GM18519 (cell line): ENCODE data around the gene UPP1.

ENCODE experiments used
- ATAC-seq: cut with Tn5 transposase; IDR thresholded peaks from one replicate; pipeline ENCODE4 v1.9.1; 2021; ENCODE audit warnings: mild to moderate bottlenecking, moderate library complexity; ENCODE audit not compliant: unreplicated experiment, low FRiP score

UPP1 gene

DNA sequence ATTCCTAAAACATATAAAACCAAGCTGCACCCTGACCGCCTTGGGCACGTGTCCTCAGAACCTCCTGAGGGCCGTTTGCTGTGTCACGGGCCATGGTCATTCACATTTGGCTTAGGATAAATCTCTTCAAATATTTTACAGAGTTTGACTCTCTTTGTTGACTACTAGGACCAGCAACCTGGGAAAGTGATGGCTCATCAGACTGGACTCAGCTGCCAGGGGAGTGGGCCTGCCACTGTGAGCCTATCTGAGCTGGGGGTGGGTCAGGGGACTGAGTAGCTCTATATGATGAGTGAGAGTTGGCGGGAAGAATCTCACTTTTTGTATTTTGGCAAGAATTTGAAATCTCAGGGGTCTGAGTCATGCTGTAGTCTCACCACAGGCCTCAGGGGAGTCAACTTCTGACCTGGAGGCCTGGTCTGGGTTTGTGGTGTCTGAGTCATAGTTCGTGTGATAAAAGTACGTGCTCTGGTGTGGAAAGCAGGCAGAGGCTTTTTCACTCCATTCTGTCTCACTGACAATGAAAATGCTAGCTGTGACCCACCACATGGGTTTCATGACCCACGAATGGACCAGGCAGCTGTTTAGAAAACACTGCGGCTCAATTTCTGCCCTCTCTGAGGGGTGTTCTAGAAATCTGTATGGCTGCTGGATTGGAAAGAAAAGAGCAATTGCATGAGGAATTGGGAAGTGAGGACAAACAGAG is 4.2 kb upstream of the UPP1 start:
- peak; percentile 78 for ATAC-seq

GRCh38 chr7:48085433-48085791 is 3.7 kb upstream of the UPP1 start:
- no peak for ATAC-seq

DNA sequence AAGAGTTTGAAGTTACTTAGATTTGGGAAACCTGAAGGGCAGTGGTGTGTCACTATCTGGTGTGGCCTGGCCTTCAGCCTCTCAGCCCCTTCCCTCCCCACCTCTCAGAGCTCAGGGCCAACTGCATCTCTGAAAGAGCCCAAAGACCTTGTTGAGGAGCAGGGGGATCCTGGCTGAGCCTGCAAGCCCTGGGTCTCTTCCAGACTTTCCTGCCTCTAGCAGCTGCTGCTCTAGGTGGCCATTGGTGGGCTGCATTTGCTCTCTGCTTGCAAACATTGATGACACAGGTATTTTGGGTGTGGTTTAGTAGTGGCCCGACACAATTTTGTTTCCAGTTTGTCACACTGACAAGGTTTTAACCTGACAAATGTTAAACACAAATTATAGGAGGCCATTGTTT is 3.1 kb upstream of the UPP1 start:
- no peak for ATAC-seq

DNA sequence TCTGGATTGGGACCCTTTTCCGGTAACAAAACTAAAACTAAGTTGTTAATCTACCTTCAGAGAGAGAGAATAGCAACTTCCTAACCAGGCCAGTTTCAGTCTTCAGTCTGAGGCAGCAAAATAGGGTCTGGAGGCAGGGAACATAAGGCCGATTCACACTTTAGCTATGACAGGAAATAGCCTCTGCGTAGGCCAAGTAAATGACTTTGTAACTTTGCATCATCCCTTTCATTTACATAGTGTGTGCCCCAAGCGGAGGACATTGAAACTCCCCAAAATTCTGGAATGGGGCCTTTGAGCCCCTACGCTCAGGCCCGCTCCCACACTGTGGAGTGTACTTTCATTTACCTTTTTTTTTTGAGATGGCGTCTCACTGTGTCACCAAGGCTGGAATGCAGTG is 1.7 kb upstream of the UPP1 start:
- peak; percentile 21 for ATAC-seq

DNA sequence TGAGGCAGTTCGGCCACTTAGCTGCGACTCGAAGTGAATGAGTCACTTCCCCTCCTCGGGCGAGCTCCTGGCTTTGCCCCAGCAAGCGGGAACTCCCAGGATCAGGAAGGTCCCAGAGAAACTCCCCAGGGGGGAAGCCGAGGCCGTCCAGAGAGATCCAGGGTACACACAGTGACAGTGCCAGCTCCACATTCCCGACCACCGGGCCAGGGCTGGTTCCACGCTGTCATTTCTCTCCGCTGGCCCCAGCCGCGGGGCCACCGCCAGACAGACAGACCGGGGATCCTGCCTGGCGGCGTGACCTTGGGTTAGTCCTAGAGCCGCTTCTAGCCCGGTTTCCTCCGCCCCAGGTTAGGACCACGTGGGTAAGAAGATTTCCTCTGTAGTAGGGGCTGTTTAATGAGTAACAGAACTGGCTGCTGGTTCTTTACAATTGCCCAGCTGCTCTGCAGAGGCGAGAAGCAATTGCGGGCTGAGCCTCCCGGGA is 463 bp upstream of the UPP1 start:
- peak; percentile 42 for ATAC-seq

DNA sequence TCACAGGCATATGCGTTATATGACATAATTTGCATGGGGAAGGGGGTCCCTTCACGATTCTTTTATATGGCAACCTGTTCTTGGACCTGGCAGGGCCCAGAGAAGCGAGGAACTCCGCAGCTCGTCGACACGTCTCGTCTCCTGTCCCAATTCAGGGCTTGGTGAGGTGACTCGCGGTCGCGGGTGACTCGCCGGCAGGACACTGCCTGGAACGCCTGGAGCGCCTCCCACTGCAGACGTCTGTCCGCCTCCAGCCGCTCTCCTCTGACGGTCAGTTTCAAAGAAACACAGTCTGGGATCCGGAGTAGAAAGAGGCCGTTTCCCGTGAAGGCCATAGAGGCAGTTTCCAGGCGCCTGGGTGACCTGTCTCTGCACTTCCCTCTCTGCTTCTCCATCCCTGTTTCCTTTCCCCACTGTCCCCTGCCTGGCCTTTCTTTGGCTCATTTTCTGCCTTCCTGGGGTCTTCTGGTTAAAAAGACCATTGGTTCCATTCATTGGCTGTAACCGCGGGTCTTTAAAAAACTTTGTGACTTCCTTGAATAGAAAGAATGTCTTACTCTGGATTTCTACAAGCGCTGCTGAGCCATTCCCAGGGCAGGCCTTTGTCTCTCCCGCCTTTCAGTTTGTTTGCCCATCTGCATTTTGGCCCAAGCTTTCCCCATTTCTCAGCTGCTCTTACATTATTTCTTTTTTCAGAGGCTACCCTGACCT is 1.2 kb downstream of the UPP1 start:
- ATAC-seq, result no peak

DNA sequence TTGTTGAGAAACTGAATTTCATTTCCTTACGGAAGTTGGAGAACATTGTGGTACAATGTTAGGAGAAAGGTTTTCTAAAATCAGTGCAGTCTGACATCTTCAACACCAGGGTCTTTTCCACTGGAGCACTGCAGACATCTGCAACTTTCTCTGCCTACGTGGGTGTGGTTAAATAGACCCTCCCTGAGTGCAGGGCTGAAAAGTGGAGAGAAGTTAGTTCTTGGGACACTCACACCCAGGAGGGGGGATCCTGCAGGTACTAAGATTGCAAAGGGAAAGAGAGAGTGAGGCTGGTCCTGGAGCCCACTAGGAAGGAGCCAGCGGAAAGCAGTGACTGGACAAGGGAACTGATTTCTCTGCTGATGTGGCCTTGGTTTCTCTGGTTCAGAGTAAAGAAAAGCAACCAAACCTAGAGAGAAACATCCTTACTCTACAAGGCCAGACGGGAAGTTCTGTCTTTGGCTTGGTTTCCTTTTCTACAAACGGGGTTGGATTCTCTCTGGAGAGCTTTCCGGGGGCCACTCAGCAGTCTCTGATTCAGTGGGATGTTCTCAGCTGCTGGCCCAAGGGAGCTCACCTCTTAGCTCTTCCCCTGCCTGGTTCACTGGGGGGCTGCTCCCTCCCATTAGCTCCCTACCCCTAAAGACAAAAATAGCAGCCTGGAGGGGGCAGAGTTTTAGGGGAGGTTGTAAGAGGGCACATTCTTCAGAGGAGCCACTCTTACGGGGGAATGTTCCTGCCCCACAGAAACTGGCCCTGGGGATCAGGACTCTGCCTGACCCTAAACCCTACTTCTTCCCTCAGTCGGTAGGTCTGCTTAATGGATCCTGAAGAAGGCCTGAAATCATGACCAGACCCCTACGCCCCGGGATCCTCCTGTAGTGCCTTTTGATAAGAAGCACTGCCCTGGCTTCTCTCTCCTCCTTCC is 2.7 kb downstream of the UPP1 start:
- ATAC-seq, result no peak

DNA sequence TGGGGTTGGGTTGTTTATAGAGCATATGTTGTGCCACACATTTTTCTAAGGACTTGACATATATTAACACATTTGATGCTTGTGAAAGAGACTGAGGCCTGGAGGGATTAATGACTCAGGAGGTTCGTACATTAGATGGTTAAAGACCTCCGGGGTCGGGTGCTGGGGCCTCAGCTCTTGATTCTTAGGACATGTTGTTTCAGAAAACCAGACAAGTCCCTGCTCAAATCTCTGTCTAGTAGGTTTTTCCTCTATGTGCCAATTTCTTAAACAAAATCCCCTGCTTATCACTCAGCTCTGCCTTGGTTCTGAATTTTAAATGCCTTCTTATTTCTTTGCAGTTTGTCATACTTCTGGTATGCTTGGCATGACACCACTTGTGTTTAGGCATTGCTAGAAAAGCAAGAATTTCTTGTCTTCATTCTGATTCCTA is 5.8 kb downstream of the UPP1 start:
- no peak for ATAC-seq

DNA sequence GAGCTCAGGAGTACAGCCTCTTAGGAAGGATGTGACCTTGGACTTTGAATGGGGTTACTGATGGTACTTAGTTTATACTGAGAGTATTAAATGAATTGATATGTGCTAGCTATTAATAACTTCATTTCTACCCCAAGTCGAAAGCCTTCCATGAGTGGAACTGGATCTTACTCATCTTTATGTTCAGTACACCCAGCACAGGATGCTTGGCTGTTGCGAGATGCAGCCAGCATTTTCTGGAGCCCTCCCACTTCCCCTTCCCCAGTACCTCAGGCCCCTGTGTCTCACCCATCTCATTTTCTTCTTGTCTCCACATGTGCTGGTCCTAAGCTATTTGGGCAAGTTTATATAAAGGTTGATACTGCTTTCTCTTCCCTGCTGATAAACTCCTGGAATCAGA is 7.2 kb downstream of the UPP1 start:
- no peak for ATAC-seq

GRCh38 chr7:48097521-48098231 is 8.6 kb downstream of the UPP1 start:
- no peak for ATAC-seq

- ATAC-seq, result no peak
Observed at GRCh38 chr7:48098846-48099245, 9.8 kb downstream of the UPP1 start.

DNA sequence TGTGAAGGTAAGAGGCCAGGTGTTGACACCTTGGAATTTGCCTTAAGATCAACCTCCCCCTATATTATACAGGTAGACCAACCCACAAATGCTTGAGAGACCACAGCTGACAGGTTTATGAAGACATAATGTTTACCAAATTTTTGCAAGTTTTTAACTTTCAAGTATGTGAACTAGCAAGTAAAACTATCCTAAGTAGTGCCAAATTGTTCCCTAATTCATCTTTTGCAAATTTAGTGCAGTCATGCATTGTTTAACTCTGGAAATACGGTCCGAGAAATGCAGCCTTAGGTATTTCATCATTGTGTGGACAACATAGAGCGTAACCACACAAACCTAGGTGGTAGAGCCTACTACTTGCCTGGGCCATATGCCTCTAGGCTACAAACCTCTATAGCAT is 10.7 kb downstream of the UPP1 start:
- ATAC-seq, result no peak

GRCh38 chr7:48101352-48101751 is 12.3 kb downstream of the UPP1 start:
- ATAC-seq, result no peak

GRCh38 chr7:48101968-48102367 is 12.9 kb downstream of the UPP1 start:
- ATAC-seq, result no peak

- ATAC-seq, result no peak
Observed at GRCh38 chr7:48102530-48102929, 13.5 kb downstream of the UPP1 start.

- ATAC-seq, result no peak
Observed at GRCh38 chr7:48105045-48105444, 16.0 kb downstream of the UPP1 start.

DNA sequence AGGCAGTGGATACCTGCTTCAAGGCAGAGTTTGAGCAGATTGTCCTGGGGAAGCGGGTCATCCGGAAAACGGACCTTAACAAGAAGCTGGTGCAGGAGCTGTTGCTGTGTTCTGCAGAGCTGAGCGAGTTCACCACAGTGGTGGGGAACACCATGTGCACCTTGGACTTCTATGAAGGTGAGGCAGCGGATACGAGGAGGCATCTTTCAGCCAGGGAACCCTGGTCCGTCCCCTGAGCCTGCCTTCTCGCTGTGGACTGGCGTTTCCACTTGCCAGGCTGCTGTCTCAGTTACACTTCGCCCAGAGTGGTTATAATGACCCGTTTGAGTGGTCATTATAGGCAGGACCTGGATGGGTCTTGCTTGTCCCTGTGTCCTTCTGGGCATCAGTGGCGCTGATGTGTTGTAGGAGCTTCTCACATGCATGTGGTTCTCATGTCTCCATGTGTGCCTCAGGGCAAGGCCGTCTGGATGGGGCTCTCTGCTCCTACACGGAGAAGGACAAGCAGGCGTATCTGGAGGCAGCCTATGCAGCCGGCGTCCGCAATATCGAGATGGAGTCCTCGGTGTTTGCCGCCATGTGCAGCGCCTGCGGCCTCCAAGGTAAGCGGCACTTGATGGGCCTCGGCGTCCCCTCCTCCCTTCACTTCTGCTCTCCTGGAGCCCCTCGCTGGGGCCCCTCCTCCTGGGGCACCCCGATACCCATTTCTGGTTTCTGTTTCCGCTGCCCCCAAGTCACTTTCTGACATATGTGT is 18.0 kb downstream of the UPP1 start:
- no peak for ATAC-seq

- ATAC-seq, result no peak
Observed at GRCh38 chr7:48107926-48108472, 18.9 kb downstream of the UPP1 start.
